Bronchial epithelial cell (primary cell): ENCODE results near the gene C11orf24. TPM values are rescaled to one million over a fixed set of nuclear protein-coding genes. Genes with fewer than 3 reads are reported as not detected.
"Not testable (repeated sequence)": the region's sequence is repeated elsewhere in the genome, so short reads cannot be mapped to it uniquely, and the experiment has no call there.

Source experiments
- DNase-seq: peaks from one replicate; pipeline ENCODE4 v3.0.0-alpha.2; 2010; ENCODE audit warnings: low read depth
- FAIRE-seq: peaks from 2 replicates; lab custom pipeline; 2011; peaks lifted over from hg19 to GRCh38; lab: Jason Lieb, UNC
- H3K27me3 ChIP-seq: 2 replicates; pipeline ENCODE4 v1.5.1; 2011; ENCODE audit warnings: low read length; ENCODE audit not compliant: control insufficient read depth, insufficient read depth
- H3K36me3 ChIP-seq: 2 replicates; pipeline ENCODE4 v1.5.1; 2011; ENCODE audit warnings: low read length; ENCODE audit not compliant: control insufficient read depth, insufficient read depth
- H3K4me3 ChIP-seq: 2 replicates; pipeline ENCODE4 v1.5.1; 2011; ENCODE audit warnings: mild to moderate bottlenecking, low read depth, low read length, control low read depth
- CTCF ChIP-seq: IDR thresholded peaks from 2 replicates; pipeline ENCODE4 v1.5.1; 2011; ENCODE audit warnings: mild to moderate bottlenecking, moderate library complexity, low read length, control low read depth, inconsistent platforms; ENCODE audit not compliant: insufficient read depth, severe bottlenecking
- total RNA-seq: library from RNA; depleted of rRNA; stranded (reverse); fragments of >200 nt; gene quantifications from 2 replicates; pipeline ENCODE4 v1.2.1, GENCODE V29; 2014

C11orf24 gene
- total RNA-seq, 1 donor from 2014 or later = 13.2 TPM

DNA sequence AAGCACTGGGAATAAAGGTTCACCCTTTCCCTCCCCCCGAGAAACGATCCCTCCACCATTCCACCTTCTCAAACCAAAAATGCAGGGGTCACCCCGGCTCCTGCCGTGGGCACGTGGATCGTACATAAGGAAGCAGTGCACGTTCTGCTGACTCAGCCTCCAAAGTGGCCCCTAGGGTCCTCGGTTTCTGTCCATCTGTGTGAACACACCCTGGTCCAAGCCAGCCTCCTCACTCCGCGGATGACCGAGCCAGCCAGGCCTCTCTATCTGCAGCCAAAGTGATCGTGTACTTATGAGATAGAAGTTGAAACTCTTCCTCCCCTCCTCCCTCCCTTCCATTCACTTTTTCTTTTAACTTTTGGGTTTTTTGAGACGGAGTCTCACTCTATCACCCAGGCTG, 16.2 kb downstream of the C11orf24 start:
- Histone ChIP-seq H3K27me3 (no peaks in the 10 kb centered on the region), H3K4me3 (no peak overlapping the region), H3K36me3 (no peaks in the 10 kb centered on the region)
- TF ChIP-seq CTCF = no peak
- no peak for FAIRE-seq
- no peak for DNase-seq

DNA sequence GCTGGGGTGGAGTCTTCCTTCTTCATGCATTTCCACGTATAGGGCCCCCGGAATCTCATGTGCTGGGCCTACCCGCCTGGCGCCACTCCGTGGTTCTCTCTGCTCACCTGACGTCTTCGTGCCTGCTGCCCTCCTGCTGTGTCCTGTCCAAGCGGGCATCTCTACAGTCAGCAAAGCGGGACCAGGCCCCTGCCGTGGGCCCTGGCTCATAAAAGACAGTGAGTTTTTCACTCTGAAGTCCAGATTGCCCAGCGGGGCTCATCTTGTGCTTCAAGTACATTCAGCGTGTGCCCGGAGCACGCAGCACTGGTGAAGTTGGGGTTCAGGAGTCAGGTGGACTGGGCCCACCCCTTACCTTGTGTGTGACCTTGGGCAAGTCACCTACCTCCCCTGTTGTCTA, 17.4 kb downstream of the C11orf24 start:
- FAIRE-seq (no peak), DNase-seq (no peak)
- TF ChIP-seq CTCF = no peak
- Histone ChIP-seq H3K36me3 (no peaks in the 10 kb centered on the region), H3K27me3 (no peaks in the 10 kb centered on the region), H3K4me3 (no peak overlapping the region)

DNA sequence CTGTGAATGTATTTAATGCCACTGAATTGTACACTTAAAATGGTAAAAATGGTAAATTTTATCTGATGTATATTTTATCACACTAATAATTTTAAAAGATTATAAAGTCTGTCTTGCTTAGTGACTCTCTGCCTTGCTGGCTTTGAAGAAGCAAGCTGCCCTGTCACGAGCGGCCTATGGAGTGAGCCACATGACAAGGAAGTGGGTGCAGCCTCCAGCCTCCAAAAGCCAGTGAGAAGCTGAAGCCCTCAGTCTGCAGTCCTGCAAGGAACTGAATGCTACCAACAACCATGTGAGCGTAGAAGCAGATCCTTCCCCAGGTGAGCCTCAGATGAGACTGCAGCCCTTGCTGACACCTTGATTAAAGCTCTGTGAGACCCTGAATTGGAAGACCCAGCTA, 20.0 kb downstream of the C11orf24 start:
- DNase-seq = no peak

GRCh38 chr11:68244912-68245311, 26.9 kb downstream of the C11orf24 start:
- not testable (repeated sequence) for DNase-seq

More for the DNA sequence above, 20.0 kb downstream of the C11orf24 start:
- H3K4me3 ChIP-seq = no peak overlapping the region
- FAIRE-seq = no peak
- no peaks in the 10 kb centered on the region for H3K27me3 ChIP-seq
- TF ChIP-seq CTCF = no peak
- no peaks in the 10 kb centered on the region for H3K36me3 ChIP-seq

DNA sequence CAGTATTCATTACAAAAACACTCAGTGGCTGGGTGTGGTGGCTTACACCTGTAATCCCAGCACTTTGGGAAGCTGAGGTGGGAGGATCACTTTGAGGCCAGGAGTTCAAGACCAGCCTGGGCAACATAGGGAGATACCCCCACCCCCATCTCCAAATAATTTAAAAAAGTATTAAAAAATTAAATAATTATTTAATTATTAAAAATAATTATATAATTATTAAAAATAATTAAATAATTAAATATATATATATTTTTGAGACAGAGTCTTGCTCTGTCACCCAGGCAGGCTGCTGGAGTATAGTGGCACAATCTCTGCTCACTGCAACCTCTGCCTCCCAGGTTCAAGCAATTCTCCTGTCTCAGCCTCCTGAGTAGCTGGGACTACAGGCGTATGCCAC, 27.9 kb downstream of the C11orf24 start:
- DNase-seq = not testable (repeated sequence)

More at GRCh38 chr11:68244912-68245311, 26.9 kb downstream of the C11orf24 start:
- H3K4me3 ChIP-seq, H3K36me3 ChIP-seq, H3K27me3 ChIP-seq, FAIRE-seq: not testable (repeated sequence)

DNA sequence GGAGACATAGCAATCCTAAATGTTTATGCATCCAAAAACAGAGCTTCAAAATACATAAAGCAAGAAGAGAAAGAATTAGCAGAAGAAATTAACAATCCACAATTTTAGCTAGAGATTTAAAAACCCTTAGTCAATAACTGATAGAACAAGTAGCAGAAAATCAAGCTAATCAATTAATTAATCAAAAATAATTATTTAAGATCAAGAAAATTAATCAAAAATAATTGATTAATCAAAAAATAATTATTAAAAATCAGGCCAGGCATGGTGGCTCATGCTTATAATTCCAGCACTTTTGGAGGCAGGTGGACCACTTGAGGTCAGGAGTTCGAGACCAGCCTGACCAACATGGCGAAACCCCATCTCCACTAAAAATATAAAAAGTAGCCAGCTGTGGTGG, 29.2 kb downstream of the C11orf24 start:
- Histone ChIP-seq H3K4me3 (no peak overlapping the region), H3K36me3 (no peaks in the 10 kb centered on the region), H3K27me3 (peaks cover 1% of the 10 kb centered on the region)
- no peak for TF ChIP-seq CTCF
- FAIRE-seq = no peak
- no peak for DNase-seq

More for the DNA sequence above, 27.9 kb downstream of the C11orf24 start:
- not testable (repeated sequence) for H3K4me3 ChIP-seq, FAIRE-seq, H3K27me3 ChIP-seq, H3K36me3 ChIP-seq

DNA sequence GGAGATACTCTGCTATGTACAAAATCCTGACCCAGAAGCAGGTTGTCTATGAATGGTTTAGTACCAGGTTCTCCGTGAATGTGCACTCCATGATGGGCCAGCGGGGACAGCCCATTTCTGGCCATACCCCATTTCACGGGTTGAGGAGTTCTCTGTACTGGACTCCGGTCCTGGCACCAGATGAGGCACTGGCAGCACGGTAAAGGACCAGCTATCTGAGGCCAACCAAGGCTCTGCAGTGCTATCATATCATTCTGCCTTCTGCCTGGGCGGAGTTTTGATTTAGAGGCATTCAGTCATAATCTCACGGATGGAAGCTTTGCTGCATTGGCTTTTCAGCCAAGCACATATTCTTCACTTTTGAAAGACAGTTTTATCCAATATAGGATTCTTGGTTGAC, 40.2 kb downstream of the C11orf24 start:
- Histone ChIP-seq H3K36me3 (no peaks in the 10 kb centered on the region), H3K27me3 (no peaks in the 10 kb centered on the region), H3K4me3 (no peak overlapping the region)
- no peak for DNase-seq
- FAIRE-seq = no peak
- no peak for TF ChIP-seq CTCF
